Measurements from ENCODE around the gene INCENP.

The INCENP gene

DNA sequence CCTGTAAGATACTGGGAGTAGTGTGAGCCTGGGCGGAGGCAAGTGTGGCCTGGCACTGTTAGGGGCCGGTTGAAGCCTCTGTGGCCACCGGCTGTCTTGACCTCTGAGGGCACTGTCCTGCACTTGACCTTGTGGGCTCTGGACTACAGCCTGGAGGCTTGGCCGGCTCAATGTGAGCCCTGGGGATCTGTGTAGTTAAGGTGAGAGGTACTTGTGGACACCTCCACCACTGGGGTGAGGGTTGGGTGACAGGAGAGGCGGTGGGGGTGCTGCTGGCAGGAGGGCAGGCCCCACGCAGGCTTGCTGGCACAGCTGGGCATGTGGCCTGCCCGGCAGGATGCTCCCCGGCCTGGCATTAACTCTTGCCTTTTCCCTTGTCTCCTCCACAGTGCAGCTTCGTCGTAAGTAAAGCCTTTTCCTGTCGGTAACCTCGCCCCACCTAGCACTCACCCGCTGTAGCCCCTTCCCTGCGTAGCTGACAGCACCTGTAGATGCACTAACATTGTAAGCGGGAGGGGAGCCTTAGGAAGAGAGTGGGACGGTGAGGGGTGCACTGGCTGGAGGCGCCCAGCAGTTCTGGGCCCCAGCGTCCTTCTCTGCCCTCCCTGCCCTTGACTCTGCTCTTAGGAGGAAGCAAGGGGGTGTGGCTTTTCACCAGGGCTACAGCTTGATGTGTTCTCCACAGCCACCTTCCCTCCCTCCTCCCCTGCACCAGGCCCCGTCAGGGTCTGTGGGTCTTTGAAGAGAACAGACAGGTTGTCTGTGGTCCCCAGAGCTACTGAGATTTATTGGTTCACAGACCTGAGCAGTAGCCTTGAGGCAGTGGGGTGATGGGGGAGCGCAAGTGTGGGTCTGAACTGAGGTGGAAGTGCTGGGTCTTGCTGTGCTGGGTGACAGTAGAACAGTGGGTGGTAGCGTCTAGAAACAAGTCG is 17.6 kb downstream of the INCENP start:
- DNase-seq (ENCODE audit: low read depth): no peak

DNA sequence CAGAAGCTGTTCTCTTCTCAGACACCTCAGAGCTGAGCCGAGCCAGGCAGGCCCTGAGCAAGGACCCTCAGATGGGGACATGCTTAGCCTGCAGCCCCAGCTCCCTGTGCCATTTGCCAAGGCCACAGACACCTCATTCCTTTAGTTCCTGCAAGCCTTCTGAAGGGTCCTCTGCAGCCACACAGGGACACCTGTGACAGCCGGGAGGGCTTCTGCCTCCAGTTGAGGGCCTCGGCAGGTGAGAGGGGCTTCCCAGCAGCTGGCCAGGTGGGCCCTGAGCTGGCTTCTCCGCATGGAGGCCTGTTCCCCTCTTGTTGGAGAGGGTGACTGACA is 18.2 kb downstream of the INCENP start:
- DNase-seq (ENCODE audit: low read depth): no peak

DNA sequence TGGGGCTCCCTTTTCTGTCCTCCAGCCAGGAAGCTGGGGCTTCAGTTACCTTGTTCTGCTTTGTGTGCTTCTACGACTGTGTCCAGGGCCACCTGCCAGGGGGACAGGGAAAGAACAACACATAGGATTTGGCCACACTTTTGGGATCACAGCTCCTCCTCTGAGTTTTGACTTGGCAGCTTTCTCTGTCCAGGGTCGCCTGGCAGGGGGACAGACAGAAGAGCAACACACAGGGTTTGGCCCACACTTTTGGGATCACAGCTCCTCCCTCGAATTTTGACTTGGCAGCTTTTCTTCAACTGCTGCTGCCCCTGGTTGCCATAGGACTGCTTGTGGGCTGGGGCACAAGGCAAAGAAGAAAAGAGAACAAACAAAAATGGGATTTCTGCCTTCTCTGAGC is 19.1 kb downstream of the INCENP start:
- DNase-seq (ENCODE audit: low read depth): no peak

DNA sequence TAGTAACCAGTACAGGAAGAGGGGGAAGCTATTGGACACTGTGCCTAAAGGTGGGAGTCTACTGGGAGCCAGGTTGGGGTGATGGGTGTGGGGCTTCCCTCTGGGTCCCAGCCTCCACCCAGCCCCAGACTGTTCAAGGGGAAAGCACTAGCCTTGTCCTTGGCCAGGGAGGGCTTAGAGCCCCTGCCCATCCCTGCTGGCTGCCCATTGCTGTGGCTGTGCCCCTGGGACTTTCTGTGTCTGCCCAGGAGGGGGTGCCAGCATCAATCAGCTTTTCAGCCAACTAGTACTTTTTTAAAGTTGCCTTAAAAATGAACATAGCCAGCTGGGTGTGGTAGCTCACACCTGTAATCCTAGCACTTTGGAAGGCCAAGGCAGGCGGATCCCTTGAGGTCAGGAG is 19.9 kb downstream of the INCENP start:
- no peak for DNase-seq (ENCODE audit: low read depth)

DNA sequence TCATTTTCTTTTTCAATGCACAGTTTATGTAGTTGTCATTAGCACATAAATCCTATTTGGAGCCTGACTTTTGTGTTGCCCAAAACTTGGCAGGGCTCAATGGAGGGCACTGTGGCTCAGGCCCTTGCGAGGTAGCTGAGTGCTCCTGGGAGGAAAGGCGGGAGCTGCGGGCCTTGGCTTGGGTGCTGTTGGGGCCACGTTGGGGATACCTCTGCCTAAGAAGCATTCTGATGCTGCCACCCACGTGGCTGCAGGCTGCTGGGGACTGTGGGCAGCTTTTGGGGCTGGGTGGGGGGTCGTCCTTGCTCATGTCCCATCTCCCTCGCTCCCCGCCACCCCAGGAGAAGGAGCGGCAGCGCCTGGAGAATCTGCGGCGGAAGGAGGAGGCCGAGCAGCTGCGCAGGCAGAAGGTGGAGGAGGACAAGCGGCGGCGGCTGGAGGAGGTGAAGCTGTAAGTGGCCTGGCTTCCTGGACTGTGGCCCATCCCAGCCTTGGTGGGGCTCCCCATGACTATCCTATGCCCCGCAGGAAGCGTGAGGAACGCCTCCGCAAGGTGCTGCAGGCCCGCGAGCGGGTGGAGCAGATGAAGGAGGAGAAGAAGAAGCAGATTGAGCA is 20.9 kb downstream of the INCENP start:
- no peak for DNase-seq (ENCODE audit: low read depth)

DNA sequence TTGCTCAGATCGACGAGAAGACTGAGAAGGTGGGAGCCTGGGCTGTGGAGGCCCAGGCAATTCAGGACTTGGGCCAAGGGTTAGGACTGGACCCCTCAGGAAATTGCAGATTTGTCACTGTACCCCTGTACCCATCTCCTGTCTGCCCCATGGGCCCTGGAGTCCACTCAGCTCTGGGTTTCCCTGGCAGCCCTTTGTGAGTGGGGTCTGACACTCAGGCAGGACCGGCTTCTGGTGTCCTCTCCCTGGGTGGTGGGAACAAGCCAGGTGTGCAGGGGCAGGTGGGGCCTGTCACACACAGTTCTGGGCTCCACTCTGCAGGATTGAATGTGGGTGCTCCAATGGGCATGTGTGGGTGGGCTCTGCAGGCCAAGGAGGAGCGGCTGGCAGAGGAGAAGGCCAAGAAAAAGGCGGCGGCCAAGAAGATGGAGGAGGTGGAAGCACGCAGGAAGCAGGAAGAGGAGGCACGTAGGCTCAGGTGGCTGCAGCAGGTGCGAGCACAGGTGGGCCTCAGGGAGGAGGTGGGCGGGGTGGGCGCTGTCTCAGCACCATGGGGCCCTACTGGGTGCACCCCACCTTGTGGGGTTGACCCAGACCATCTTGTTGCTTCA is 21.6 kb downstream of the INCENP start:
- DNase-seq (ENCODE audit: low read depth): no peak

DNA sequence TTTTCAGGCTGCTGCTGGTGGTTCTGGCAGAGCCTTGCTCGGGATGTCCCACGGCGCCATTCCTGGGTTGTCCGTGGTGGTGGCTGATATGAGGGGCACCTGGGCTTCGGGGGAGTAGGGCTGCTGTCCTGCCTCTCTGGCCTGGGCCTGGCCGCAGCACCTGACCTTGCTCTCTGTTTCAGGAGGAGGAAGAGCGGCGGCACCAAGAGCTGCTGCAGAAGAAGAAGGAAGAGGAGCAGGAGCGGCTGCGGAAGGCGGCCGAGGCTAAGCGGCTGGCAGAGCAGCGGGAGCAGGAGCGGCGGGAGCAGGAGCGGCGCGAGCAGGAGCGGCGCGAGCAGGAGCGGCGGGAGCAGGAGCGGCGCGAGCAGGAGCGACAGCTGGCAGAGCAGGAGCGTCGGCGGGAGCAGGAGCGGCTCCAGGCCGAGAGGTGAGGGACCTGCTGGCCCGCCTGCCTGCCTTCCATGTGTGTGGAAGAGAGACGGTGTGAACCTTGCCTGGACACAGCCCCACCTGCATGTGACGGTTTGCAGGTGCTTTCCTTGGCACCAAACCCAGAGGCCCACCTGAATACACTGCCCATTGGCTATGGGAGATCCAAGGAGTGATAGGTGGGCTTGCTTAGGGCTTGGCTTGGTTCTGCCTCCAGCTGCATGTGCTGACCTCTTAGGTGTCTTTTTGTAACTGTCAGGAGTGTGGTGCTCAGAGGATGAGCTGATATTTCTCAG is 22.8 kb downstream of the INCENP start:
- DNase-seq (ENCODE audit: low read depth): no peak

DNA sequence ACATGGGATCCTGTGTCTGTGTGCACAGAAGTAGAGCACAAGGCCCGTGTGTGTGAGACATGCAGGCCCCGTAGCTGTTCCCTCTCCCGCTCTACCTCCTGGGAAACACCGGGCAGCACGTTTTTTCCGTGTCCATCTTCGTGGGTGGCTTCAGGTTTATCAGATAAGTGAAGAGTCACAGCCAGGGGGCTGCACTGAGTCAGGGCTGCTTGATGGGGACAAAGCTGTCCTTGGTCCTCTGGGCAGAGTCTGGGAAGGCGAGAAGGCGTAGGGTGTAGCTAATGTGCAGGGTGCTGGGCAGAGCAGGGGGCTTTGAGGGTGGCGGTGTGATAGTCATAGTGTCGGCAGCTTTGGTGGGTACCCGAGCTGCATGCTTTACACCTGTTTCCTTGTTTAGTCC is 23.7 kb downstream of the INCENP start:
- no peak for DNase-seq (ENCODE audit: low read depth)

DNA sequence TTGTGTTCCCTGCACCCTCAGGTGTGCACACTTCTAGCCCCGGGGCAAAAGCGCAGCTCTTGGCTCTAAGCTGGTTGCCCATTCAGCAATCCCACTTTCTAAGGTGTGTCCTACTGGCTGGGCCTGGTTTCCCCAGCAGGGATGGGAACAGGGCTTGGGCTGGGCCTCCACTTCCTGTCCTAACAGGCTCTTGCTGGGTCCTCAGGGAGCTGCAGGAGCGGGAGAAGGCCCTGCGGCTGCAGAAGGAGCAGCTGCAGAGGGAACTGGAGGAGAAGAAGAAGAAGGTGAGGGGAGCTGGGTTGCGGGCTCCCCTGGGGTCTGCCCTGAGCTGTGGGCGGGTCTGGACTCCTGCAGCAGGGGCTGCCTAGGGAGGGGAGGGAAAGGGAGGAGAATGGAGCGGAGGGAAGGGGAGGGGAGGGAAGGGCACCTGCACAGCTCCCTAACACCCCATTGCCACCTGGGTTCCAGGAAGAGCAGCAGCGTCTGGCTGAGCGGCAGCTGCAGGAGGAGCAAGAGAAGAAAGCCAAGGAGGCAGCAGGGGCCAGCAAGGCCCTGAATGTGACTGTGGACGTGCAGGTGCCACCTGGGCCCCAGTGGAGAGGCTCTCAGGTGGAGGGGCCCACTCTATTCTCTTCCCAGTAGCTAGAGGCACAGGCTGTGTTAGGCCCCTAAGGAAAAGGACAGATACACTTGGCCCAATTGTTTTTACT is 24.6 kb downstream of the INCENP start:
- no peak for DNase-seq (ENCODE audit: low read depth)

DNA sequence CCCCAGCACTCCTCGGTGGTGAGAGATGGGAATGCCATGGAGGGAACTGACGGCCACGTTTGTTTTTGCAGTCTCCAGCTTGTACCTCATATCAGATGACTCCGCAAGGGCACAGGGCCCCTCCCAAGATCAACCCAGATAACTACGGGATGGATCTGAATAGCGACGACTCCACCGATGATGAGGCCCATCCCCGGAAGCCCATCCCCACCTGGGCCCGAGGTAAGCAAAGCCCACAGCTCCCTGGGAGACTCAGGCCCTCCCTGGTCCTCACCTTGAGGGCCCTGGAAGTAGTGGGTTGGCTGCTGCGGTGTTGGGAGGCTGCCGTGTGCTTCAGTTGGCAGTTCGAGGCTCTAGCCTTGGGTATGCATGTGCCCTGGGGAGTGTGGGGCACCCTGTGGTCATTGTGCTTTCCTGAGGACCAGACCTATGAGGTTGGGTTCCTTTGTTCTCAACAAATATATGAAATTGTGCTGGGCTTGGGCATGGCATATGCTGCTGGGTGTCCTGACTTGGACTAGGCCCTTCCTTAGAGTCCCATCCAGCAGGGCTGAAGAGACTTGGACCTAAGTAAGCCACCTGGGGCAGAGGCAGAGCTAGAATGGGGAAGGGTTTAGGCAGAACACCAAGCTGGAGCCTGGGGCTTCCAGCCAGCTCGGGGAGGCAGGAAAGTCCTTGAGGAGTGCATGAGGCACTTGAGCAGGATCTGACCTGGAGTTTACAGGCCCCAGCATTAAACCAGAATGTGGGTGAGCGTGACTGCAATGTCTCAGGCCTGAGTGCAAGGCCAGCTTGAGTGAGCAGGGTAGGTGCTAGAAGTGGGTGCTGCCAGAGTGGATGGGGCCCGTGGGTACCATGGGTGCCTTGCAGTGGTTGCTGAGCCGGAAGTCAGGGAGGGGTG is 26.4 kb downstream of the INCENP start:
- DNase-seq (ENCODE audit: low read depth): no peak

DNA sequence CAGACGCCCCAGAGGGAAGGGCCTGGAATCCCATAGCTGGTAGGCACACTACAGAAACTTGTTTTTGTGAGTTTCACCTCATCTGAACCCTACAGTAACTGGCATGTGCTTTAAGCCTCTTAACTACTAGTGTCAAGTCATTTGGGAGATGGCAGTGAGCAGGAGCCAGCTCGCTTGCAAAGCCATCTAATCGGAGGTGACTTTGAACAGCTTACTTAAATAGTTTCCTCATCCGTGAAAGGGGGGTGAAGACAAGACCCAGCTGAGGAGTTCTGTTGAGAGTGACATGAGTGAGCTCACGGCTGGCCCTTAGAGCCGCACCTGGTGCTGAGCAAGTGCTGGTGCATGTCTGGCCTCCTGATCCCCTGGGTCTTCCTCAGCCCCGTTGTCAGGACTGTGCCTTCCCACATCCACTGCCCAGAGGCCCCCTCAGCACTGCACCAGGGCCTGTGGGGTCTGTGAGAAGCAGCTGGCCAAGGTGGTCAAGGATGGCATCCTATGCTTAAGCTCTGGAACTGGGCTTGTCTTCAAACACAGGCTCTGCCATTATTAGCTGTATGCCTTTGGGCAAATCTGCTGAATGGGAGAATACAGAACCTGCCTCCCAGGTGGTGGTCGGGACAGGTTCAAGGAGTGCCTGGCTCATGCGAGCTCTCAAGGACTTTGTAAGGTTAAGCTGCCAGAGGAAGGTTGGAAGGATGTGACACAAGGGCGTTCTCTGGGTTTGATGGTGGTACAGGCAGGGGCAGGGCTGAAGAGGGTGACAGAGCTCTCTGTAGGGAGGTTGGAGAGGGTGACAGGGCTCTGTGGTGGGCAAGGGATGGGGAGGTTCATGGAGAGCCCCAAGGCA is 27.3 kb downstream of the INCENP start:
- no peak for DNase-seq (ENCODE audit: low read depth)

DNA sequence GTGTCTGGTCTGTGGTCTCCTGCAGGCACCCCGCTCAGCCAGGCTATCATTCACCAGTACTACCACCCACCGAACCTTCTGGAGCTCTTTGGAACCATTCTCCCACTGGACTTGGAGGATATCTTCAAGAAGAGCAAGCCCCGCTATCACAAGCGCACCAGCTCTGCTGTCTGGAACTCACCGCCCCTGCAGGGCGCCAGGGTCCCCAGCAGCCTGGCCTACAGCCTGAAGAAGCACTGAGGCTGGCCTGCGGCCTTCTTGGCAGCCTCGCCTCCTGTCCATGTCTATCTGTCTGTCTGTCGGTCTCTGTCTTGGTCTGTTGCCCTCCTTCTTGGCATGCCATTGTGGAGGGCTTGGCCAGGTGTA is 27.9 kb downstream of the INCENP start:
- DNase-seq (ENCODE audit: low read depth): no peak

DNA sequence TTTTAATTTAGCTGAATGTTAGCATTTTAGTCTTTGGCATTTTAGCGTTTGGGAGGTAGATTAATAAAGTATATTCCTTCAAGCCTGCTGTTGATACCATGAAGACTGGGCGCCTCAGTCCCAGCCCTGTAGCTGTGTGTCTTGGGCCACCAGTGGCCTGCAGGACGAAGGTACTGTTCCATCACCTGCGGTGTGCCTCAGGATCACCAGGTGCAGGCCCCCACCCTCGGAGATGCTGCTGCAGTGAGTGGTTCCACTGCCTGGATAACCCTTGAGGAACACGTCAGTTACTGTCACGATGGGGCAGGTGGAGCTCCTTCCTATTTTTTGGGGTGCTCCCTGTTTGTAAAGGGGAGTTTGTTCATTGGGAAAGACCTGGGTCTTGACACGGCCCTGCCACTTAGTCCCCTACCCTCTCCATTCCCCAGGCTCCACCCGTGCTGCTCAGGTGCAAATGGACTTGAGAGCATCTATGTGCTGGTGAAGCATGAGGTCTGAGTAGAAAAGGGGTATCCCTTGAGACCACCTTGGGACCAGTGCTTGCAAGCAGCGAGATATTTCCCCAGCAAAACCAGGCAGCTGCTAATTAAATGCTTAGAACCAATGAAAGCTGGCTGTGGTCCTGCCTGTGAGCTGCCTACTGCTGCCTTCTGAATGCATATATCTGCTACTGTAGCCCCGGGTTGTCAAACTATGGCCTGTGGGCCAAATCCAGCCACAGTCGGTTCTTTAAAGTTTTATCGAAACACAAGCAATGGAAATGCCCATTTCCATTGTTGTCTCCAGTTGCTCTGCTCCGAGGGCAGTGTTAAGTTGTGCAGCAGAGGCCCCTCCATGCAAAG is 28.7 kb downstream of the INCENP start:
- DNase-seq (ENCODE audit: low read depth): no peak

DNA sequence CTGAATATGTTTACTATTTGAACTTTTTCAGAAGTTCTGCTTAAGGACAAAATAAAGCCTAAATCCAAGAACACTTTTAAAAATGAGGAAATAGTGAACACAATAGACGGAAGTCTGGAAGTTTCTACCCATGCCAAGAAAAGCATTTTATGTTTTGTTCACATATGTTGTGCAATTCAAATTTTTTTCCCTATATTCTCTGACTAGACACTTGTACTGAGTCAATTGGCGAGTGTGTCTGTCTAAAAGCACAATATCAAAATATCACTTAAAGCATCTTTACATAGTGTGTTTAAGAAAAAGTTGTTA is 29.2 kb downstream of the INCENP start:
- DNase-seq (ENCODE audit: low read depth): no peak

DNA sequence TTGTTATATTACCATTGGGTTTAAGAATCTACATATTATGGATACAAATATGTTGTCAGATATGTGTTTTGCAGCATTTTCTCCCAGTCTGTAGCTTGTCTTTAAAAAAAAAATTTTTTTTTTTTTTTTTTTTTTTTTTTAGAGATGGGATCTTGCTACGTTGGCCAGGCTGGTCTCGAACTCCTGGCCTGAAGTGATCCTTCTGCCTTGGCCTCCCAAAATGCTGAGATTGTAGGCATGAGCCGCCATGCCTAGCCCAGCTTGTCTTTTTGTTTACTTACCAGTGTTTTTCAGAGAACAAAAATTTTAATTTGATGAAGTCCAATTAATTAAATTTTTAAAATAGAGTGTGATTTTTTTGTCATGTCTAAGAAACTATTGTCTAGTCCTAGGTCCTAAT is 29.8 kb downstream of the INCENP start:
- DNase-seq (ENCODE audit: low read depth): no peak

DNA sequence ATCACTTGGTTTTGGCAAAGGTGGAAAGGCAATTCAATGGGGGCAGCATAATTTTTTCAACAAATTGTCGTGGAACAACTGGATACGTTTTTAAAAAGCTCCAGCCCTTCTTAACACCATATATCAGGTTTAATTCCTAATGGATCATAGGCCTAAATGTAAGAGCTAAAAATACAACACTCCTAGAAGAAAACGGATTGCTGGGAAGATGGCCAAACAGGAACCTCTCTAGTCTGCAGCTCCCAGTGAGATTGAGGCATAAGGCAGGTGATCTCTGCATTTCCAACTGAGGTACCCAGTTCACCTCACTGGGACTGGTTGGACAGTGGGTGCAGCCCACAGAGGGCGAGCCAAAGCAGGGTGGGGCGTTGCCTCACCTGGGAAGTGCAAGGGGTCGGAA is 33.8 kb downstream of the INCENP start:
- DNase-seq (ENCODE audit: low read depth): no peak

DNA sequence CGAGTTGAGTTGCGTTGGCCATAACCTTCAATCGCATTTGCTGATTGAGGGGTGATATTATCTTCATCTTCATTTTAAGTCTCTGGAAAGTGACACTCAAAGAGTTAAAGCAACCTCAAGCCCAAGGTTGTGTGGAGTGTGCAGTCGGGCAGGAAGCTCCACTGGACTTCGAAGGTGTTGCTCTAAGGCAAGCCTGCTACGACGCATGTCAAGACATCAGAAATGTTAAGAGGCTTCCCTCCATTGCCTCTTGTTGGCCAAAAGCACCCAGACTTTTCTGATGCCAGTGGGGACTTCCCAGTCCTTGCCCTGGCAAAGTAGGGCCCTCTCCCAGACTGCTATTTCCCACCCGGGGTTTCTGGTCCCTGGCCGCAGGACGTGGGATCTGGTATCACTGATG is 42.6 kb downstream of the INCENP start:
- DNase-seq (ENCODE audit: low read depth): no peak

DNA sequence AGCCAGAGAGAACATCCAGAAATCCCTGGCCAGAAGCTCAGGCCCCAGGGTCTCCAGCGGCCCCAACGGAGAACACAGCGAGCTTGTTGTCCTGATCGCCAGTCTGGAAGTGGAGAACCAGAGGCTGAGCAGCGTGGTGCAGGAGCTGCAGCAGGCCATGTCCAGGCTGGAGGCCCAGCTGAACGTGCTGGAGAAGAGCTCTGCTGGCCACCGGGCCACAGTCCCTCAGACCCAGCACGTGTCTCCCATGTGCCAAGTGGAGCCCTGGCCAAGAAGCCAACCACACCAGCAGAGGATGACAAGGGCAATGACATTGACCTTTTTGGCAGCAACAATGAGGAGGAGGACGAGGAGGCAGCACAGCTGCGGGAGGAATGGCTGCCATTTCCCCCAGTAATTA is 45.6 kb downstream of the INCENP start:
- no peak for DNase-seq (ENCODE audit: low read depth)

DNA sequence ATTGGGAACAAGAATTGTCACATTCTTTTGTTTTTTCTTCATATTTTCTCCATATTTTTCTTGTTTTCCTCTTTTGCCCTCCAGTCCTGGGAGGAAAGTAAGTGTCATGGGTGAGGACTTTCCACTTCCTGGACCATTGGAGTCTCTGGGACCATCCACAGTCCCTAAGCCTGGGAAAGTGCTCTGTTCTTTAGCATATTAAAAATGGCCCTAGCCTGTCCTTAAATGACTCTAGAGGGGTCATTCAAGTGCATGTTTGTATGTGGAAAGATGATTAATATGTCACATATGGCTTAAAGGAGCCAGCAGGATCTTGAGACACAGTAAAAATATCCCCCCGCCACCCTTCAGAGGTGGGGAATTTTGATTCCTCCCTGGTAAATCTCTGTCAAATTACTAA is 46.1 kb downstream of the INCENP start:
- no peak for DNase-seq (ENCODE audit: low read depth)

Data from T follicular helper cell (primary cell).